Hypothalamus (tissue), 51 donors: Measurements from ENCODE around the gene UBE2L6.
A peak's percentile ranks its signal among the peaks of the same experiment; 100 is the strongest.

Experiments
- DNase-seq, 51 donors: peaks; one replicate each; lab custom pipeline; 2025; lab: John Stamatoyannopoulos, UW

Gene UBE2L6

GRCh38 chr11:57530596-57531507 is 36.6 kb downstream of the UBE2L6 start, which contains the start of gene TIMM10:
TSS of gene TIMM10 (minus strand) at chr11:57530754. CDS start at chr11:57530189, 565 bp downstream.
- DNase-seq, result peak; percentile 48 to 97 (median 91)

GRCh38 chr11:57530215-57530595 is 37.3 kb downstream of the UBE2L6 start:
- no peak for DNase-seq

- no peak for DNase-seq
These were observed 38.5 kb downstream of the UBE2L6 start for GRCh38 chr11:57529012-57529411.

- DNase-seq, result peak in 38 of 51 donors; percentile 5 to 79 (median 36)
These were observed 40.3 kb downstream of the UBE2L6 start for GRCh38 chr11:57527056-57527631.

GRCh38 chr11:57523419-57523818 is 44.1 kb downstream of the UBE2L6 start:
- no peak for DNase-seq

- DNase-seq, result no peak
These were observed 46.4 kb downstream of the UBE2L6 start for GRCh38 chr11:57521116-57521515.

GRCh38 chr11:57516061-57516443 is 51.4 kb downstream of the UBE2L6 start:
- DNase-seq, result no peak

- peak in 10 of 51 donors; percentile 4 to 23 (median 12) for DNase-seq
These were observed 52.0 kb downstream of the UBE2L6 start, which contains the start of gene SLC43A1 for GRCh38 chr11:57515332-57516060. TSS of gene SLC43A1 (minus strand) at chr11:57515702. CDS start at chr11:57514111, 1,591 bp downstream.

- peak in 15 of 51 donors; percentile 8 to 44 (median 20) for DNase-seq
These were observed 52.7 kb downstream of the UBE2L6 start for GRCh38 chr11:57514538-57515331.

- peak in 18 of 51 donors; percentile 5 to 46 (median 22) for DNase-seq
These were observed 53.4 kb downstream of the UBE2L6 start for GRCh38 chr11:57513911-57514537.

GRCh38 chr11:57513452-57513795 is 54.0 kb downstream of the UBE2L6 start:
- DNase-seq, result no peak

GRCh38 chr11:57512646-57513451 is 54.6 kb downstream of the UBE2L6 start:
- DNase-seq, result no peak

- DNase-seq, result no peak
These were observed 55.6 kb downstream of the UBE2L6 start for GRCh38 chr11:57511741-57512430.

- DNase-seq, result no peak
These were observed 58.9 kb downstream of the UBE2L6 start for GRCh38 chr11:57508341-57509170.

GRCh38 chr11:57506522-57506921 is 61.0 kb downstream of the UBE2L6 start:
- DNase-seq, result no peak

GRCh38 chr11:57504511-57504910 is 63.0 kb downstream of the UBE2L6 start:
- DNase-seq, result no peak

- no peak for DNase-seq
These were observed 64.6 kb downstream of the UBE2L6 start for GRCh38 chr11:57502870-57503269.
